BLaER1 (cell line): Measurements from ENCODE around the gene NPIPB2.

ENCODE experiments used
- H3K27ac ChIP-seq: shearing (Covaris generic); formaldehyde crosslinking; 2 replicates; pipeline ENCODE4 v1.8.1; 2022
- H3K27me3 ChIP-seq: shearing (Covaris generic); formaldehyde crosslinking; 2 replicates; pipeline ENCODE4 v1.8.1; 2022
- H3K36me3 ChIP-seq: shearing (Covaris generic); formaldehyde crosslinking; 2 replicates; pipeline ENCODE4 v1.8.1; 2022
- H3K4me1 ChIP-seq: shearing (Covaris generic); formaldehyde crosslinking; 2 replicates; pipeline ENCODE4 v1.8.1; 2022
- H3K4me2 ChIP-seq: shearing (Covaris generic); formaldehyde crosslinking; 2 replicates; pipeline ENCODE4 v1.8.1; 2022
- H3K4me3 ChIP-seq: shearing (Covaris generic); formaldehyde crosslinking; 2 replicates; pipeline ENCODE4 v1.8.1; 2022
- H3K9ac ChIP-seq: shearing (Covaris generic); formaldehyde crosslinking; 2 replicates; pipeline ENCODE4 v1.8.1; 2022
- H3K9me3 ChIP-seq: shearing (Covaris generic); formaldehyde crosslinking; 2 replicates; pipeline ENCODE4 v1.8.1; 2022
- H4K20me1 ChIP-seq: shearing (Covaris generic); formaldehyde crosslinking; 2 replicates; pipeline ENCODE4 v1.8.1; 2022
- Cebpa-rat ChIP-seq: shearing (Covaris generic); IDR thresholded peaks from 2 replicates; pipeline ENCODE4 v1.8.1; 2022

Gene NPIPB2

DNA sequence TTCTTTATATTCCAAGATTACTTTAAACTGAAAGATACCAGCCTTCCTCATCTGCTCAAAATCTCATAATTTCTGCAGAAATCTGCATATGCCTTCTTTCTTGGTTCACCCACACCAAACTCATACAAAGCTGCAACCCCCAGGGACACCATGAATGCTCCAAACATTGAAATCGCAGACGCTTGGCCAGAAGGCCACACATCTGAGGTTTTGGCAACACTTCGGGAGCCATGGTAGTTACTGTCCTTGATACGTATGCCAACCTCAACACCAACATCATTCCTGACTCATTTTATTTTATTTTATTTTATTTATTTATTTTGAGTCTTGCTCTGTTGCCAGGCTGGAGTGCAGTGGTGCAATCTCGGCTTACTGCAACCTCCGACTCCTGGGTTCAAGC lies 37.9 kb downstream of the NPIPB2 start:
- H3K4me3 ChIP-seq: no peak overlapping the region
- peaks cover 88% of the 10 kb centered on the region for H3K36me3 ChIP-seq
- no peaks in the 10 kb centered on the region for H3K27me3 ChIP-seq
- H3K4me2 ChIP-seq: no peak overlapping the region
- no peak overlapping the region for H3K9ac ChIP-seq
- H3K4me1 ChIP-seq: peaks cover 12% of the 10 kb centered on the region; the same call in 1 of the 2 replicates
- H3K27ac ChIP-seq: no peak overlapping the region
- H4K20me1 ChIP-seq: peaks cover 100% of the 10 kb centered on the region
- H3K9me3 ChIP-seq: no peaks in the 10 kb centered on the region
- TF ChIP-seq Cebpa-rat: no peak

DNA sequence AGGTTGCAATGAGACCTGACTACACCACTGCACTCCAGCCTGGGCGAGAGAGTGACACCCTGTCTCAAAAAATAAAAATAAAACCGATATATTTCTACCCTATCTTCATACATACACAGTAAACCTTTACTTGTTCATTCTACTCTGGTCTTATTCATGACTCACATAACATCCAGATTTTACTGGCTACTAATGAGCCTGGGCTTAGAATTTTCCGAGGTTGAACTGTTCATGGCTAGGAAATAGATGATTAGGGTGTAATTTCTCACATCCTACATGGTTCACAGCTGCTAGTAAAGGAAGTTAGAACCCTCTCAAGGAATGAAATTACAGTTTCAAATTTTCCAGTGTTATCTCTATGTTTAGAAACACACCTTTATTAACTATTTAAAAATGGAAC lies 40.8 kb downstream of the NPIPB2 start:
- Histone ChIP-seq H4K20me1 (peaks cover 100% of the 10 kb centered on the region), H3K4me1 (peaks cover 21% of the 10 kb centered on the region), H3K4me3 (no peak overlapping the region), H3K27ac (no peak overlapping the region), H3K9ac (0 out of 2 replicates have a peak overlapping the region, but pooled peaks have one; percentile 20), H3K9me3 (no peaks in the 10 kb centered on the region), H3K36me3 (peaks cover 86% of the 10 kb centered on the region), H3K27me3 (no peaks in the 10 kb centered on the region), H3K4me2 (no peak overlapping the region)
- TF ChIP-seq Cebpa-rat: no peak

DNA sequence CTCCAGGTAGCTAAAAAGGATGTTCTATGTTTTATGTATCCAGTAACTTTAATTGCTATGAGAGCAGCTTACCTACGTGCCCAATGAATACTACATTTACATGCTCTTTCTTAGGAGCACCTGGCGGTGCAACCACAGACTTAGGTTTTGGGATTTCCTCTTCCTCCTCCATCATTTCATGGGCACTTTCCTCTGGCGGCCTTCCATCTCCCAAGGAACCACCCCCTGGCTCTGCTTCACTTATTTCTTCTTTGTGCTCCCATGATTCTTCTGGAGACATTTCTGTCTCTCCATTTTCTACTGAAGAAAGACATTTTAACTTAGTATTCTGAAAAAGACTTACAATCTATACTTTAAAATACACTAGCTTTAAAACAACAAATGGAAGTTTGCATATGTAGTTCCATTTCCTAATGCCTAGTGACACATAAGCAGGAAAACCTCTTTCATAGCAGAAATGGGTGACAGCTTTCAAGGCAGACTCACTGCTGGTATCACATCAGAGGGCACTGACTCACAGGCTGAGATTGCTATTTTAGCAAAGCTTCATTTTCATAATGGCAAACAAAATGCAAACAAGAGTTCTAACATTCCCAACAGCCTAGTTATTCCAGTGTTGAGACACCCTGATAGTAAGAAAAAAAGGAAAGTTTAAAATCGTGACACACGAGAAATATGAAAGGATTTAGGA lies 45.2 kb downstream of the NPIPB2 start:
- Histone ChIP-seq H3K36me3 (peaks cover 89% of the 10 kb centered on the region), H3K27me3 (no peaks in the 10 kb centered on the region), H3K9ac (no peak overlapping the region), H3K4me3 (no peak overlapping the region), H3K9me3 (no peaks in the 10 kb centered on the region), H3K4me2 (peak overlapping the region; percentile 25; the same call in 1 of the 2 replicates), H3K4me1 (peaks cover 12% of the 10 kb centered on the region), H4K20me1 (peaks cover 99% of the 10 kb centered on the region), H3K27ac (no peak overlapping the region)
- no peak for TF ChIP-seq Cebpa-rat

DNA sequence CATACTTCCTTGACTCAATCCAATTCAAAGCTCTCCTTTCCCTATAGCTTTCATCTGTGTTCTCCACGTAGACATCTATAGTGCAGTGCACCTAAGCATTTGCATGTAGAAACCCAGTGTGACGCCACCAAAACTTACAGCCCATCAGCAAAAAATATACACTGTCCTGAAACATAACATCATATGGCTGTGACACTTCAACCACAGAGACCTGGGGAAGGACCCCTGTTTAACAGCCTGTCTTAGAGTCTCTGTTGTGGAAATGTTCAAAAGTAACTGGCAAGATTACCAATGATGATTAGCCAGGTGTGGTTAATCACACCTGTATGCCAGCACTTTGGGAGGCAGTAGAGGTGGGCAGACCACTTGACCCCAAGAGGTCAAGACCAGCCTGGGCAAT lies 48.3 kb downstream of the NPIPB2 start:
- no peak overlapping the region for H3K9ac ChIP-seq
- H4K20me1 ChIP-seq: peaks cover 78% of the 10 kb centered on the region
- H3K4me1 ChIP-seq: peaks cover 12% of the 10 kb centered on the region
- no peak overlapping the region for H3K27ac ChIP-seq
- no peaks in the 10 kb centered on the region for H3K9me3 ChIP-seq
- peaks cover 89% of the 10 kb centered on the region for H3K36me3 ChIP-seq
- no peaks in the 10 kb centered on the region for H3K27me3 ChIP-seq
- no peak for TF ChIP-seq Cebpa-rat
- no peak overlapping the region for H3K4me3 ChIP-seq
- H3K4me2 ChIP-seq: no peak overlapping the region

DNA sequence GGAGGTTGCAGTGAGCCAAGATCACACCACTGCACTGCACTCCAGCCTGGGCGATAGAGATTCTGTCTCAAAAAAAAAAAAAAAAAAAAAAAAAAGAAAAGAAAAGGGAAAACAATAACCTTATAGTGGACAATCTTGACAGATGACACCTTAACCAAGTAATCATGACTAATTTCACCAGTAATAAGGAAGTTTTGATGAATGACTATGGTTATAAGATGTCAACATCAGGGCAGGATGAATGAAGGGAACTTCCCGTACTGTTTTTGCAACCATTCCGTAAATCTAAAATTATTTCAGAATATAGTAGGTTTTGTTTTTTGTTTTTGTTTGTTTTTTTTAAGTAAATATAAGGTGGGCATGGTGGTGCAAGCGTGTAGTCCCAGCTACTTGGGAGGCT lies 49.1 kb downstream of the NPIPB2 start:
- Histone ChIP-seq H4K20me1 (peaks cover 76% of the 10 kb centered on the region), H3K4me2 (no peak overlapping the region), H3K9me3 (no peaks in the 10 kb centered on the region), H3K4me3 (no peak overlapping the region), H3K27me3 (no peaks in the 10 kb centered on the region), H3K4me1 (peaks cover 12% of the 10 kb centered on the region), H3K27ac (no peak overlapping the region), H3K36me3 (peaks cover 92% of the 10 kb centered on the region), H3K9ac (no peak overlapping the region)
- no peak for TF ChIP-seq Cebpa-rat

DNA sequence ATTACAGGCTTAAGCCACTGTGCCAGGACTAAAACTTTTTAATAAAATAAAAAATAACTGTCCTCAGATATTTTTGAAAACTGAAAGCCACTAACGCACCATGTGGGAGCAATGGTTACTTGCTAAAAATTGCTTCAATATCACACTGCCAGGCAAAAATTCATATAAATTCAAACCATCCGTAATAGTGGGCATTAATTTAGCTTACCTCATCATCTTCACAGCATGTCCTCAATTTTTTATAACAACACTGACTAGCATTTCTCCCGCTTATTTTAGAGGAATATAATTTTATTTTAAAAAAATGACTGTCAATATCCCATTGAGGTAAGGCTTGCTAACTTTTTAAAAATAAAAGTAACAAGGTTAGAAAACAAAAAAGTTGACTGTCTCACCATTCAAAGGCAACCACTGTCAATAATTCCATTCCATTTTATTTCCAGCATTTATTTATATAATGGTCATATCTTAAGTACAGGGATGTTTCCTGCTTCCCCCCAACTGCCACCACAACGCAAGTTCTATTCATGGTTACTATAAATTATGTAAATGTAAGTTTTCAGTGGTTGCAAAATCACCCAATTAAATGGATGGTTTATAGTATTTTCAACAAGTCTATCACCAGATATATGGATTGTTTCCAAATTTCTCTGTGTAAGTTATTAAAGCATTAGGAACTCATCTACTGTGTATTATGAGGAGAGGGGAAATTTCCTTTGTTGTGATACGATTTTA lies 51.4 kb downstream of the NPIPB2 start:
- no peak overlapping the region for H3K9ac ChIP-seq
- peaks cover 98% of the 10 kb centered on the region for H3K36me3 ChIP-seq

DNA sequence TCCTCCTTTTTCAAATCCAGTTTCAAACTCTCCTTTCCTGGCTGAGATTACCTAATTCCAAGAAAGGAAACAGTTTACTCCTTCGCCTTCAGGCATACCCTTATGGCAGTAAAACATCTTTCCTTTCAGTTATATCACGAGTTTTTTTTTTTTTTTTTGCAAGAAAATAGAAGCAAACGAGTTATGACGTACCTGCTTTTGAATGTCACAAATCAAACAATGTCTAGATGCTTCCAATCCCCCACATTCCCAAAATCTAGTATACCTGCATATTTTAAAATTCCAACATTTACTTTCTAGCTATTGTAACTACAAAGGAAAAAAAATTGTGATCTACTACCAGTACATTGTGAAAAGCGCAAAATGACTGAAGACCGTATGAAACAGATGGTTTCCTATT lies 55.0 kb downstream of the NPIPB2 start:
- H3K27me3 ChIP-seq: no peaks in the 10 kb centered on the region
- no peak overlapping the region for H3K4me3 ChIP-seq
- TF ChIP-seq Cebpa-rat: no peak
- H3K4me2 ChIP-seq: no peak overlapping the region
- peaks cover 98% of the 10 kb centered on the region for H3K36me3 ChIP-seq
- no peak overlapping the region for H3K27ac ChIP-seq
- no peaks in the 10 kb centered on the region for H3K9me3 ChIP-seq
- H4K20me1 ChIP-seq: peaks cover 40% of the 10 kb centered on the region
- H3K9ac ChIP-seq: no peak overlapping the region
- H3K4me1 ChIP-seq: no peaks in the 10 kb centered on the region

More for the DNA sequence above, 51.4 kb downstream of the NPIPB2 start:
- H3K4me2 ChIP-seq: no peak overlapping the region
- no peak for TF ChIP-seq Cebpa-rat
- peaks cover 59% of the 10 kb centered on the region for H4K20me1 ChIP-seq
- no peaks in the 10 kb centered on the region for H3K27me3 ChIP-seq
- no peak overlapping the region for H3K27ac ChIP-seq
- no peaks in the 10 kb centered on the region for H3K4me1 ChIP-seq
- H3K4me3 ChIP-seq: no peak overlapping the region
- no peaks in the 10 kb centered on the region for H3K9me3 ChIP-seq

DNA sequence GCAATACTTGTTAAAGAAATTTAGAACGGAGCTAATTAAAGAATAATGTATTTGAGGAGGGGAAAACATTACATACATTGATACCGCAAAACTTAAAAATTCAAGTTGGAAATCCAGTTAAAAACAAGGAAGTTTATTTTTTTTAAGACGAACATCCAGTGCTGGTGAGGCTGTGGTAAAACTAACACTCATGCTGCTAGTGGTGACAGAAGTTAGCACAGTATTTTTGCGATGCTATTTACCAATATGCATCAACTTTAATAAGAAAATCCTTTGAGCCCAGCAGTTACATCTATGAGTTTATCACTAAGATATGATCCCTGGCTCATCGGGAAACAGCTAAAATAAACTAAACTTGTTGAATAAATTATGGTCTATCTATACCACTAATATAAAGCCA lies 57.8 kb downstream of the NPIPB2 start:
- H3K9me3 ChIP-seq: no peaks in the 10 kb centered on the region
- no peak overlapping the region for H3K4me3 ChIP-seq
- peaks cover 47% of the 10 kb centered on the region for H4K20me1 ChIP-seq
- no peak overlapping the region for H3K27ac ChIP-seq
- no peaks in the 10 kb centered on the region for H3K4me1 ChIP-seq
- peaks cover 100% of the 10 kb centered on the region for H3K36me3 ChIP-seq
- TF ChIP-seq Cebpa-rat: no peak
- H3K9ac ChIP-seq: no peak overlapping the region
- H3K27me3 ChIP-seq: no peaks in the 10 kb centered on the region
- H3K4me2 ChIP-seq: no peak overlapping the region

DNA sequence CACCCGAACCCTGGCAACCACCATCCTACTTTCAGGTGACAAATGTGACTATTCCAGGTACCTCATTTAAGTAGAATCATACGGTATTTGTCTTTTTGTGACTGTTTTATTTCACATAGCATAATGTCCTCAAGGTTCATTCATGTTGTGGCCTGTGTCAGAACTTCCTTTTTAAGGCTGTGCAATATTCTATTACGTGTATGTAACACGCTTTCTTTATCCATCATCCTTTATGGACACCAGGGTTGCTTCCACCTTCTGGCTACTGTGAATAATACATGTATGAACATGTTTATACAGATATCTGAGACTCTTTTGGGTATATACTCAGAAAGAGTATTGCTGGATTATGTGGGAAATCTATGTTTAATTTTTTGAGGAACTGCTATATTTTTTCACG lies 61.8 kb downstream of the NPIPB2 start:
- Histone ChIP-seq H3K4me3 (no peak overlapping the region), H3K4me2 (no peak overlapping the region), H3K27ac (no peak overlapping the region), H3K4me1 (no peaks in the 10 kb centered on the region), H4K20me1 (peaks cover 66% of the 10 kb centered on the region), H3K36me3 (peaks cover 98% of the 10 kb centered on the region), H3K27me3 (no peaks in the 10 kb centered on the region), H3K9ac (no peak overlapping the region), H3K9me3 (no peaks in the 10 kb centered on the region)
- TF ChIP-seq Cebpa-rat: no peak

DNA sequence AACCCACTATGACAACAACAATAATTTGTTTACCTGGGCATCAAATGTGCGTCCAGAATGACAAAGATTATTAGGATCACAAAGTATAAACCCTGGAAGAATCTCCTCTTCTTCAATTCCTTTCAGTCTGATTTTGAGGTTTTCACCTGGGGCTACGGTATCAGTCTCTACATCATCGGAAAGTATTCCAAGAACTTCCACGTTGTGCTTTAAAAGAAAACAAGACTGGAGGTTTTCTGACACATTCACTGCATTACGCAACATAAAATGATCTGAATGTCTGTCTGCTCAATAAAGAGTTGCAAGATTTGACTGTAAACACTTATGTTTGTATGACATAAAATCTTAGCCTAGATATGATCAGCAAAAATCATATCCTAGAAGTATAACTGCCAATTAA lies 64.5 kb downstream of the NPIPB2 start:
- Histone ChIP-seq H3K27ac (no peak overlapping the region), H4K20me1 (peaks cover 74% of the 10 kb centered on the region), H3K9ac (no peak overlapping the region), H3K27me3 (no peaks in the 10 kb centered on the region), H3K4me3 (no peak overlapping the region), H3K4me1 (no peaks in the 10 kb centered on the region), H3K36me3 (peaks cover 98% of the 10 kb centered on the region), H3K9me3 (no peaks in the 10 kb centered on the region), H3K4me2 (no peak overlapping the region)
- peak; percentile 52; the same call in 1 of the 2 replicates for TF ChIP-seq Cebpa-rat
